Hepatocyte (in vitro differentiated cells): ENCODE measurements around the gene TYW3.

ENCODE experiments used
- EZH2 ChIP-seq: fragments of 200-600 bp; sonication (generic); IDR thresholded peaks from 2 replicates; pipeline ENCODE4 v1.6.1; 2016; ENCODE audit warnings: antibody characterized with exemption, mild to moderate bottlenecking, borderline replicate concordance
- TF ChIP-seq, protein P1 (sequence below): fragments of 200-600 bp; sonication (generic); IDR thresholded peaks from 2 replicates; pipeline ENCODE4 v1.5.1; 2016; ENCODE audit warnings: antibody characterized with exemption, mild to moderate bottlenecking; ENCODE audit not compliant: poor library complexity

DNA sequence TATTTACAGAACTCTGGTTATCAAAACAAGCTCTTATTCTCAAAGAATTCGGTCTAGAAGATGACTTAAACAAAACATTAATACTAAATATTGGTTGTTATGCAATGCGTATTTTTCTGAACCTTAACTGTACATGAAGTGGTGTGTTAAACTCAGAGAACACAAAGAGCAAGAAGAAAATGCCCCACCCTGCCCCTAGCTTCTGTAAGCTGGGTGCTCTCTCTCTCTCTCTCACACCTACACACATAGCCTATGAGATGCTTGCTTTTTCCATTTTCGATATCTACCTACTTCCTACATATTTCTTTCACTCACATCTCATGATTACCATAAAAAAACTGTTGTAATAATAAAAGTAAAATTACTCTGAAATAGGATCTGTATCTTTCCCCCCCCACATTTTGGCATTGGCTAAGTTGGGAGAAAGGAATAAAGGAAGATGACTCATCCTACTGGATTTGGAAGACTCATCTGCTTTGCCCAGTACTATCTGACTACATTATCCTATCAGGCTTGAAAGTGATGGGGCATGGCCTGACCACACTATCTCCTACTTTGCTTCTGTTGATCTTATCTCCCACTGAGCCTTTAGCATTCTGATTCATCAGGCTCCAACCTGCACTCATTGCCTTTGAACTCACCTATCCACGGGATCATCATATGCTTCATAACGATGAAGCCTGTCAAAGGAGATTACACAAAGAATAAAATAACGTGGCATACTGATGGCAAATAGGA lies 3.0 kb upstream of the TYW3 start:
- no peak for TF ChIP-seq EZH2
- TF ChIP-seq, protein P1, sequence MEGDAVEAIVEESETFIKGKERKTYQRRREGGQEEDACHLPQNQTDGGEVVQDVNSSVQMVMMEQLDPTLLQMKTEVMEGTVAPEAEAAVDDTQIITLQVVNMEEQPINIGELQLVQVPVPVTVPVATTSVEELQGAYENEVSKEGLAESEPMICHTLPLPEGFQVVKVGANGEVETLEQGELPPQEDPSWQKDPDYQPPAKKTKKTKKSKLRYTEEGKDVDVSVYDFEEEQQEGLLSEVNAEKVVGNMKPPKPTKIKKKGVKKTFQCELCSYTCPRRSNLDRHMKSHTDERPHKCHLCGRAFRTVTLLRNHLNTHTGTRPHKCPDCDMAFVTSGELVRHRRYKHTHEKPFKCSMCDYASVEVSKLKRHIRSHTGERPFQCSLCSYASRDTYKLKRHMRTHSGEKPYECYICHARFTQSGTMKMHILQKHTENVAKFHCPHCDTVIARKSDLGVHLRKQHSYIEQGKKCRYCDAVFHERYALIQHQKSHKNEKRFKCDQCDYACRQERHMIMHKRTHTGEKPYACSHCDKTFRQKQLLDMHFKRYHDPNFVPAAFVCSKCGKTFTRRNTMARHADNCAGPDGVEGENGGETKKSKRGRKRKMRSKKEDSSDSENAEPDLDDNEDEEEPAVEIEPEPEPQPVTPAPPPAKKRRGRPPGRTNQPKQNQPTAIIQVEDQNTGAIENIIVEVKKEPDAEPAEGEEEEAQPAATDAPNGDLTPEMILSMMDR: no peak
